ENCODE results near the gene NR2F2.

The NR2F2 gene

DNA sequence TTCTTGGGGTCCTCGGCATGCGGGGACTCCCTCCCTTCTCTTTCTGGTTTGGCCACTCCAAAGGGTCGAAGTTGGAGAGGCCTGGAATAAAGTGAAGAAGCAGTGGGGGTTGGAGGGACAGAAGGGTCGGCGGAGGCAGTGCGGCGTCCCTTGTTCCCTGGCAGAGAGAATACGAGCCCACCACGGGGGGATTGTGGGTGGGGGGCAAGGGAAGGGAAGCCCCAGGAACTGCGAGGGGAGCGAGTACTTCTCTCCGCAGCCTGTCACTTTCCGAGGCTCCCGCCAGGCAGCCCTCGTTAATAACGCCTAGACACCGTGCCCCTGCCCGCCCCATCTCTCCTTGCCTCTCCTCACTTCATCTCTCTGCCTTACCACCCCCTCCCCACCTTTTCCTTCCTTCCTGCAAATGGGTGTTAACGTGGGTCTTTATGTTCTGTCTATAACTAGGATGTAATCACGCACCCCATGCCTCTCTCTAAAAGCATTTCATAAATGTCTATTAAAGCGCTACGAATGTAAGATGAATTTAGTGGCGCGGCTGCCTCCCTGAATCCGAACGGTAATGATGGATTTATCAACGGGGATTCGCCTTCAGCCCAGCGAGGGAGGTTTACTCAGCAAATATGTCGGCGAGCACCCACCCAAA lies 13.7 kb downstream of the NR2F2 start:
- no peak for DNase-seq

DNA sequence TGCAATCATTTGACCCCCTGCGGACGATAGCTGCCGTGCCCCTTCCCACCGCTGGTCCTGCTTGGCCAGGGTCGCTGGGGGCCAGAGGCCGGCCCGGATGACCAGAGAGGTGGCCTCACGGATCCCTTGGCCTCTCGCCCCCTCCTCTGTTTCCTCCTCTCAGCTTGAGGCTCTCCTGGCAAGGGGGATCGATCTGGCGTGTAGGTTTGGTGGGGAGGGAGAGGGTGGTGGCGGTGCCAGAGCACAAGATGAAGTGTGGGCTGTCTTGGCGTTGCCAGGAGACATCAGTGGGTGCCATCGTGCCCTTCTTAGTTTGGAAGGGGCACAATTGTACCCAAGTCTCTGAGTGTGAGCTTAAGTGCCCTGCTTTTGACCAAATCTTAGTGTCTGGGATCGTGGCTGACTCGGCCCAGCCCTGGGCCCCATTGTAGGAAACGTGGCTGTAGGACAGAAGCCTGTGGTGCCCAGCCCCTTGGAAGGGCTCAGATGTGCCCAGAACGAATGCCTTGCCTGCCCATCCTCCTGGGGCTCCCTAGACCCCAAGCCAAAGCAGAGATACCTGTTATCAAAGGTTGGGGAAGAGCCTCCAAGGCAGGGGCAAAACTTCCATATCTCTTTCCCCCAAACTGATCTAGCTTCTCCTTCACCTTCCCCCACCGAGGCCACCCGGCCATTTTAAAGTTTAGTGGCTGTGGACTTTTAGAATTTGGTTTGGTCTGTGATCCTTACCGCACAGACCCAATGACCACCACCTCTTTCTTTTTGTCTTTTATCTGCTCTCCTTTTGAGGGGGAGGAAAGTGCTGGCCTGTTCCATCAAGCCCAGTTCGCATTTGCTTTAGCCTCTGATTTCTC lies 14.4 kb downstream of the NR2F2 start:
- DNase-seq: no peak

DNA sequence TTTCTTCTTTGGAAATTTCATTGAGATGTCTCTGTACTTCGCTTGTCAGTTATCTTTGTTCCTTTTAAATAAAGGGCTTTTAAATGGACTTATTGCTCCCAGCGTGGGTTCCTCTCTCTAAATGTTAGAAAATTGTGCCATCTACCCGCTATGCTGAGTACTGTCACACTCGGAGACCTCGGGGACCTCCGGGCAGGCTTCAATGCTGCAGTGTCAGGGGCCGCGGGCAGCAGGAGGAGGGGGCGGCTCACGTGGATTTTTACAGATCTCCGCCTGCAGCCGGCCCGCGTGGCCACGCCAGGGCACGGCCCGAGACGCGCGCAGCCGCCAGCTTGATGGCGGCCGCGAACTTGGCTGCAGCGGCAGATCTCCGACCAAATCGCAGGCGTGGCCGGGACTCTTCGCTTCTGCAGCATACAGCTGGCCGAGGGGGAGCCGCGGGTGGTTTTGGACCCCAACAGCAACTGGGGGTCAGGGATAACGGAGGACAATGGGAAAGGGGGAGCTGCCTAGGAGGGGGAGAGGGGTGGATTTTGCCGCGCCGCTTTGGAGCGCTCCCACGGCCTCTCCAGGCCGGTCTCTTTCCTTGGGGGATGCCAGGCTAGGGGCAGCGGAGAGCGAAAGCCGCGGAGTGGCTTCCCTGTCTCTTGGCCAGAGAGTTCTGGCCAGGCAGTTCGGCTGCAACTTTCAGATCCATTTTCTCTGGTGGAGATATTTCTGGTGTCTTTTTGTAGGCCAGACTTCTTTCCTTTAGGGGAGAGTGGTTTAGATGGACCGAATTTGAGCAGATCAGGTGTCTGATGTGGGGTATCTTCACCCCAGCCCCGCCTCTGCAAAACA lies 15.3 kb downstream of the NR2F2 start:
- DNase-seq: no peak

DNA sequence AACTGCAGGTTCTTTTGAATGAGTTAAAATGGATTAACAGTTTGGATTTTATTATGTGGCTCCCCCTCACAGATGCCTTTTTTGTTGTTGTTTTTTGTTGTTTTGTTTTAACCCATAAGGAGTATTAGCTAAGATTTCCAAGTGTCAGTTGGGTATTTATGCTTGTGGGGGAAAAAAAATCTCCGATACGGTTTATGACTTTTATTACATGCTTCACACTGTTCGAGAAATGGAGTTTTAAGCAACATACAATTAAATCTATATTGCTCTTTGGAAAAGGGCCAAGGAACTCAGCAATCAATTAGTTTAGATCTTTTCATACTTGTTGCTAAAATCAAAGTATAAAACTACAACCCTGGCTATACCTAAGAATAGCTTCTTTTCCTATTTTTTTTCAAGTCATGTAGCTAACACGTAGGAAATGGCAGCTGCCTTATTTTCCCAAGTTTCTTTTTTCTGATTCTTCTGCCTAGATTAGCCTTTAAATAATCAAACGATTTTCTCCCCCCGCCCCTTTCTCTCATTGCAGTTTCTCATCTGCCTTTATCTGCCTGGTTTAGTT lies 16.0 kb downstream of the NR2F2 start:
- DNase-seq: no peak

DNA sequence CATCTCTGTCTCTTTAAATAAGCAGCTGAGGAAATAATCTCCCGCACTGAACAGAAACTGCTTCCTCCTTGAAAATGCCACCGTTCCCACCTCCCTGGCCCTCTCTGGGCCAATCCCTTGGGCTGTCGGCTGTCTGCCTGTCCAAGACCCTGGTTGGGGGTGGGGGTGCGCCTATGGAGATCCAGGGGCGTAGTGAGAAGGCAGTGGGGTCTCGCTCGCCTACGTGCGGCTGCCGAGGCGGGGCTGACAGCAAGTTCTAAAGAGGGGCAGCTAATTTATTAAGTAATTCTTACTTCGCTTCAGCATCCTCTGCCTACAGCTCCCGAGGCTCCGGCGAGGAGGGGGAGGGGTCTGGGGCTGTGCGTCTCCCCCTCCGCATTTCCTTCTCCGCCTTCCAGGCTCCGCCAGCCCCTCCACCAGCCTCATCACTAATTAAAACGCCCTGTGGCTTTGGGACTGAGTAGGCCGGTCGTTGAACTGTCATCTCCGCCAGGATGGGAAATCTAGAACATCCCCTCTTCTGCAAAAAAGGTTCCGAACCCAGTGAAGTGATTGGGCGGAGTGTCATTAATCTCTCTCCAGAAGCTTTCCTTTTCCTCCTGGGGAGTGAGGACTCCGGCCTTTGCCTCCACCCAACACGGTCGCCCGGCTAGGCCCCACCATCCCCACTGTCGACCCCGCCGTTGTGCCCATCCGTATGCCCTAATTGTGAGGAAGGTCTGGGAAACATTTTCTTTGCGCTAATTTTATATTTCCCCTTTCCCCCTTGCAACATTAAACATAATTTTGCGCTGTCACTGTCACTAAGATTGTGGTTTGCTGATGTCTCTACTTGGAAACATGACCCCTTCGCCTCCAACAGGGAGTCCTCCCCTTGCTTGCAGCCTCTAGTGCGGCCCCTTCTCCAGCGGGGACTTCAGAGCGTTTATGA lies 16.9 kb downstream of the NR2F2 start:
- DNase-seq: no peak

DNA sequence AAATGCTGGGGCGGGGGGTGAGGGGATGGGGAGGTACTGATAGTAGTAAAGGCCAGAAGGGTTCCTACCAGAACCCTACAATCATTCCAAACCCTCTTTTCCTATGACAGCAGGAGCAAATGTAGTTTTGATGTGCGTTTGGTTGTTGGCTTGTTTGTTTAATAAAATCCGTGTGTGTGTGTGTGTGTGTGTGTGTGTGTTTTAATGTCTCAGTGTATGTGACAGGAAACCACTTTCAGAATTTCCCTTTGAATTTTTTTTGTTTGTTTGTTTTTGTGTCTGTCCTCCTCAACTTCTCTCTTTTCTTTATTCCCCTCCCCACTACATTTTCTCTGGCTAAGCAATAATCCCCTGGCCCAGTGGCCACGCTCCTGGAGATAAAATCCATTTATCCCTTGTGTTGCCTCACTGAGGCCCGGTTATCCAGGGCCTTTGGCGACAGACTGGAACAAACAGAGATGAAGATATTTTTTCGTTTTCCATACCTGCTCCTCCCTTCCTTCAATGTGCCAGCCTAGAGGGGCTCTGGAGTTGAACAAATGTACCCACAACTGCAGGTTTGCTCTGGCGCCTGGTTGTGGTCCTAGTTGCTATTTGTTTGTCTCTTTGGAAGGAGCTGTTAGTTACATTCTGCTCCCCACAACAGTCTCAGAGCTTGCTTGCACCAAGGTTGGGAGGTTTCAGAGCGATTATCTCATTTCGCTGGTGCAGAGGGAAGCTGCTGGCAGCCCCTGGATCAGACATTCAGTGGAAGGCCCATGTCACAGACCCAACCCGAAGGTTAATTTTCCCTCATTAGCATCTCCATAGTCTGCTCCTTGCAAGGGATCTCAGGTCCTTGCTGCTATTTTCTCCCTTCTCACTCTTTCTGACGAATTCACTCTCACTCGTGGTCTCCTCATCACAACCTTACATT lies 17.9 kb downstream of the NR2F2 start:
- DNase-seq: no peak

DNA sequence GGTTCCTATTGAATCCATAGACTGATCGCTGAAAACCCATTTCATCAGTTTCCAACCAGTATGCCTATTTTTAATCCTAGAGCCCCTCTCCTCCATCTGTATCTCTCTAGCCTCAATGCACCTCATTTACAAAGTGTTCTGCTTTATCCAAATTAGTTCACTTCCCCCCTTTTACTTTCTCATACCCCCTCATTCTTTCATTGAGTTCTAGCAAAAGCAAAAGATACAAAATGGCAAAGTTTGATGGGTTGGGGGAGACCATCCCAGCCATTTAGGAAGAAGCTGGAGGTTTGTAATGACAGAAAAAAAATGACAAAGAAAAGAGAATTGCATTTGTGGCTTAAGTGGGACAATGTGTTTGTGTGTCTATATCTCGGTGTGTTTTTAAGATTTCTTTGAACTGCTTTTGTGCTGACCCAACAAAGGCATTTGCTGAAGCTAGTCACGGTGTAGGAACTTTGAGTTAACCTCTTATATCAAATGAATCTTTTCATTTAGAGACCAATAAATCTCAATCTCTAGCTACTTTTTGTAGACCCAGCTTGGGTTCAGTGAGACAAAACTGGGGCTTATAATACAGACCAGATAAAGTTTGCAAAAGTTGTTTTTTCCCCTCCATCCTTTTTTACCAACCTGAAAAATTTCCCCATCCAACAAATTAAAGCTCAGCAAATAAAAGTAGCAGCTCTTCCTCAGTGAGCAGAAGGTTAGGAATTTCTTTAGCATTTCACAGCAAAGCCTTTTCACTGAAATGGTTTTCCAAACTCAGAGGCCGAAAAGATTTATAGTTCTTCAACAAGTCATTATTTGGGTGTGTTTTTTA lies 18.7 kb downstream of the NR2F2 start:
- DNase-seq: no peak

DNA sequence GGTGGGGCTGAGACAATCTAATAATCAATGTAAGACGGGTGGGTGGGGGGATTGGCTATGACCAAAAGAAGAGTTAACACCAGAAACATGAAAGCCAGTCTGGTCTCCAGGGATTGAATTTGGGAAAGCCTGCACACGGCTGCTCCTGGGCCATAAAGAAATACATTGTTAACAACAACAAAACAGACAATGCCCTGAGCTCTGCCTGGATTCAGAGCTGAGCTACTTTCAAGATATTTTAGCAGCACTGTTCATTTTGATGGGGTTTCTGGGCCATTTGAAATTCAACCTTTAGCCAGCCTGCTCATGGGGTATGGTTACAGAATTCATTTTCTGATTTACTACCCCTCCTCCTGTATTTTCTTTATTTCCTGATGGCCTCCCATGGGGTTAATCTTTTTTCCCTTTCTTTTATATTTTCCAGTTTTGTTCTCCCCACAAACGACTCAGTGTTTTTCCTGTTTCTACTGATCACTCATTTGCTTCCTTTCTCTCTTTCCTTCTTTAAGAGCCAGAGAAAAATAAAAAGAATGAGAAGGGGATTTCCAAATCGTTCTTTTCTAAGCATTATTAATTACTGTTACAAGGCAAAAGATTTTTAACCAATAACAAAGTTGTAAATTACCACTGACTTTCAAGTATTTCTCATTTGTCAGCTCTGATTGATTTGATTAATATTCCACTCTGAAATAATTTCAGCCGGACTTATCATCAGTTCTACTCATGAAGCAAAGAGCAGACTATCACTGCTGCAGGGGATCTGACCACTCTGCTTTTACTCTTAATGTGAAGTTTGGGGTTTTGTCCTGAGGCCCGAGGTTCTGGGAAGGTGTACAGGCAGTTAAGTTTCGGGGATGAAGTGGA lies 19.6 kb downstream of the NR2F2 start:
- no peak for DNase-seq

DNA sequence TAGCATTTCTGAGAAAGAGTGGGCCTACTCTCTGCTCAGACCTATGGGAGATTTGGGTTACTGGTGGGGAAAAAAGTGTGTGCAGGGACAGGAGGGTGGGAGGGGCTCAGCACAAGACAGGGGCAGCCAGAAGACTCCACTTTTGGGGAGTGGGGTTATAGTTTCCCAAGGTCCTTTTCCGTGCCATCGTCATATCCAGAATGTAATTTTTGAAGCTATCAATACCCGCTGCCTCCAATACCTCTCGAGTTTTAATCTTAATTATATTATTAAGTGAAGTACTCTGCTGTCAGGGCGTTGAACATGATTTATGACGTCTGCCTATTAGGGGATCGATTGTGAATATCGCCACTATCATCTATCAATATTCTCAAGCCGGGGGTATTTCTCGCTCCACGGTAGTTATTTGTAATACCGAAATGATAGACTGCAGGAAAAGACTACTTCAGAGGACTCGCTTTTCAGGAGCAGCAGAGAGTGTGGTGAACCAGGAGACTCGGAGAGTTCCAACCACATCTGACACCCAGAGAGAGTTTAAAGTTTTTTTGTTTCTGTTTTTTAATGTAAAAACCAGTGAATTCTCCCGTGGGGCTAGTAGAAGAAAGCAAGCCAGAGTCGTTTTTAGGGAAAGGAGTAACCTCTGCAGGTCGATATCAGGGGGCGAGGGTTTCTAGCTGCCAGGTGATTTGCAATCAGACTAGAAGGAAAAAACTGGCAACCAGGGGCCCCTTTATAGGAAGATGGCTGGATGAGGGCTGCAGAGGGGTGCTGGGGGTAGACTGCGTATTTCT lies 20.6 kb downstream of the NR2F2 start:
- DNase-seq: no peak

DNA sequence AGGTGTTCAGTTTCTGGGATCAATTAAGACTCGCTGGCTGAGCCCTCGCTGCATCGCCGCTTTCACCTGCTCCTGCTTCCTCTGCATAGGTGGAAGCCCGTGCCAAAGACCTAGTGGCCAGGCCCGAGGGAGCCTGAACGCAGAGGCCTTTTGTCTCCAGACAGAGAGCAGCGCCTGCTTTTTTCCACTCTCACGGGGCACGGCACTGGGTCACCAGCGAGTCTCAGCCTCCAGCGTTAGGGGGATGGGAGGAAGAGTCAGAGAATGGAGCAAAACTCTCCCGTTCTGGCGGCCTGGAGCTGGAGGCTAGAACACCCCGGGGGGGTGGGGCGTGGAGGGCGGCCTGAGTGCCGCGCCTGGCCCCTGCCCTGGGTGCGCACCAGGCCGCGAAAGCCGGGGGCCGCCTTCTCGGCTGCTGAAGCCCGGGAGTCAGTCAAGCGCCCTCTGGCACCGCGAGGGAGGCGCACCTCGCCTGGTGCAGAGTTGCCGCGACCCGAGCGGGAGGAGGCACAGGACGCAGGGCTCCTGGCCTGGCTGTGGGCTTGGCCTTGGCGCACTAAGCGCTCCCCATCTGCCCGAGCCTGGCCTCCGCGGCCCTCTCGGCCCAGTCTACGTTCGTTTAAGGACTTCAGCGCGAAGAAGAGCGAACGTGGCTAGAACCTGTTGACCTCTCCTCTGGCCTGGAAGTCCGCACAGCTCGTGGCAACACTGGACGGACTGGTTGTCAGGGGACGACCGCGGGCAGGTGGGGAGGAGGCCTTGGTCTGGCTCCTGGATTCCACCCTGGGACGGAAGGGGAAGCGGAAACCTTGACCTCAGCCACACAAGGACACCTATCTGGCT lies 21.5 kb downstream of the NR2F2 start:
- no peak for DNase-seq

DNA sequence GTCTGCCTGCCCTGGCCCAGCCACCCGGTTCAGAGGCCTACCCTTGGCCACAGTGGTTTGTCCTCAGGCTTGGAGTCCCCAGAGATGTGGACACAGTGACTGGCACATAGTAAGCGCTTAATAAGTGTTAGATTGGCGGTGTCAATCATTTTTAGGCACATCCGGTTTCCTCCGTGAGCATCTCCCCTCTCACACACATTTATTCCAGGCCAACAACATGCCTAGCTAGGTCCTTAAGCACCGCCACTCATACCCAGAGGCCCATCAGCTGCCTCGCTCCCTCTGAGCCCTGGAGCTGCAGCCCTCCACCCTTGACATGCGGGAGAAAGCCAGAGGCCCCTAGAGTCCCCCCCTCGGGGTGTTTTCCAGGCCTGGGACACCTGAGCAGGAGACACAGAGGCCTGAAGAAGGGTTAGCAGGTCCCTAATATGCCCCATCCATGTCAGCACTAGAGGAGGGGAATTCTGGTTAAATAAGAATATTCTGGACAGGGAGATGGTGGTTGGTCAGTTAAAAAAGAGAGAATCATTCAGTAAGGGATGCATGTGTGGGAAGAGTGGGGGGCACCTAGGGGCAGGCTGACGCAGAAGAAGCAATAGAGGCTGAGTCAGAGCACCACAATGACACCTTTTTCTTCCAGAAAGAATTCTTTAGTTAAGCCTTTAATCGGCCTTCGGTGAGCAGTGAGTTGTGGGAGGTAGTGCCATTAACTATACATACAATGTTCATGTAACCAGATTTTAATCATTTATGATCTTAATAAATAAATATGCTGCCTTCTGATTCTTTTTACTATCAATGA lies 22.3 kb downstream of the NR2F2 start:
- no peak for DNase-seq

DNA sequence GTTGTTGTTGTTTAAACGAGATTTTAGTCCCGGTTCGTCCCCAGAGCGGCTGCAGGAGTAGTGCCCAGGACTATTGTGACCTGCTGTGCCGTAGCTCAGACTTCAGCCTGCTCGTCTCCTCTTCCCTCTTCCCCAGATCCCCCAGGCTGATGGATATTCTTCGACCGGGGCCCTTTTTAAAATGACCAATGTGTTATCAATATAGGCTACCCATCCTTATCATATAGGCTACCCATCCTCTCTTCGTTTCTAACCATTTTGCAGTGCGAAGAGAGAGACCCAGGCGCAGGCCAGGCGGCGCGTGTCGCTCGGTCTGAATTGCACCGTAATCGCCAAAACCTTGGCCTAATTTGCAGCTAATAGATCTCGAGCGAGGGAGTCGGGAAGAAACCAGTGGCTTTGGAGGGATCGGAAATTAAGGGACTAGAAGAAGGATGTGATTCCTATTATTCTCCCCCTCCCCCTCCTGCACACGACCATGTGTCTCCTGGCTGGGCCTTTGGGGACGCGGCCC lies 23.0 kb downstream of the NR2F2 start:
- DNase-seq: no peak

DNA sequence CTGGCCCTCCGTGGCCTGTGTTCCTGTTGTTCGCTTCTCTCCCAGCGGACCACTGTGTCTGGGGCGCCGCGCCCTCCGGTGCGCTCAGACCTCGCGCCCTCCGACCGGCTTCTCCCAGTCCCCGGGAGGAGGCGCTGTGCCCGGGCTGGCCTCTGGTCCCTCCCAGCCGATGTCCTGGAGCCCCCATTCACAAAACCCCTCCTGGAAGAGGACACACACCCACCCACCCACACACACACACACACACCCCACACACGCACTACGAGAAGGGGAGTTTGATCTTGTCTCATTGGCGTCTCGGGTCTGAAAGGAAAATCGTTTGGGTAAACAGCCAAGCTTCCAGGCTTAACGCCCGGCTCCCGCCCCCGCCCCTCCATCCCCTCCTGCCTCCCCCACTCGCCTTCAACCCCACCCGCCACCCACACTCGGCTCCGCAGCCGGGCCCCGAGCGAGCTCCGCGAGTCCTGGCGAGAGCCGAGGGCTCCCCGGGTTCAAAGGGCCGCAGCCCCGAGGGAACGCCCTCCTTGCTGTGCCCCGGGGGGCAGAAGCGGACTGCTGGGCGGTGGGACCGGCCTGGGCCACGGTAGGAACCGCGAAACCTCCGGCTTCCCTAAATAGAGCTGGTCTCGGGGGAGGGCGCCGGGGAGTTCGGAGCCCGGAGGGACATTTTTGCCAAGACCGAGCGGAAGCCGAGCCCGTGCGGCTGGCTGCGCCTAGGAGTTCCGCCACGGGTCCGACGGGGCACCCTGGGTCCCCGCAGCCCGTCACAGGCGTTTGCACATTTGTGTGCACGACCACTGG lies 23.6 kb downstream of the NR2F2 start:
- no peak for DNase-seq

DNA sequence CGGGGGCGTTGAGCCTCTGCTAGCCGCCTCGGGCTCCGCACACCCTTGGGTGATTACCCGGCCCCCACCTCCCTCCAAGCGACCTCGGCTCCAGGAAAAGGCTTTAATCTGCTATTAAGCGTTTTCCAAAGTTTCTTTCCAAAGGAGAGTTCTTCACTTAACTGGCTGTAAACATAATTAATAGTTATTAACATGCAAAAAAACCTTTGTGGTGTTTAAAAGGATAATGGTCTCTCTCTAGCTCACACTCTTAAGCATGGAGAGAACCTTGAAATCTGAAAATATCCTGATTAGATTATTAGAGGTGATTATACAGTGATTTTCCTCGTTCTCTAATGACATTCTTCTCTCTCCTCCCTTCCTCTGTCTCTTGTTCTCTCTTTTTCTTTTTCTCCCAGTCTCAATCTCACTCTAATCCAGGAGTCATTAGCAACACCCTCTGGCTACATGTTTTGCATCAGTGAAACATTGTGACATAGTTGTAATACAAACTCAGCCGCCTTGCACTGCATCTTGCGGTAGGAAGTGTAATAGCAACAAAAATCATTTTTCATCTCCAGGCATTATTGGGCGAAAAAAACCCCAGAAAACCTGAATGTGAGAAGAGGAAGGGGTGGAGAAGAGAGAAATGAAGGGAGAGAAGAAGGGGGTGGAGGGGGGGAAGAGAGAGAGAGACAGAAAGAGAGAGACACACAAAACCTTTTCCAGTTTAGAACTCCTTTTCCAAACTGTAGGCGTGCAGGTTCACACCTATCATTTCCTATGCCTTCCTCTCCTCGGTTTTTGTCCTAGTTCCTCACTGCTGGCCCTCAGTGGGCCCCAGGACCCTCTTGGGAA lies 24.4 kb downstream of the NR2F2 start:
- DNase-seq: no peak
